MCF 10A (cell line): ENCODE measurements around the gene IL22. TPM values are rescaled to one million over a fixed set of nuclear protein-coding genes. Genes with fewer than 3 reads are reported as not detected.

Experiments
- BruUV-seq: library from RNA; stranded (reverse); fragments of 400-500 nt; replicated peaks from 2 replicates; lab custom pipeline; 2021; lab: Mats Ljungman, UMichigan
- CTCF ChIA-PET: fragments of 300-600 bp; sonication (Branson Sonifier 250); formaldehyde crosslinking; extraction: SDS; loops from one replicate; lab custom pipeline; 2021; ENCODE audit warnings: antibody characterized with exemption, inconsistent platforms; lab: Yijun Ruan, JAX
- POLR2A ChIA-PET: fragments of 300-600, 350-650 bp; sonication (Branson Sonifier 250); formaldehyde crosslinking; extraction: SDS; loops from one replicate; lab custom pipeline; 2020; ENCODE audit warnings: antibody characterized with exemption, inconsistent platforms; lab: Yijun Ruan, JAX
- DNase-seq: peaks from one replicate; pipeline ENCODE4 v3.0.0-alpha.2; 2018; ENCODE audit not compliant: unreplicated experiment
- H3K27ac Mint-ChIP-seq: one replicate; pipeline ENCODE4 v1.8.0; 2022; ENCODE audit warnings: mild to moderate bottlenecking, low read depth, mixed read lengths; ENCODE audit not compliant: unreplicated experiment
- H3K27me3 Mint-ChIP-seq: one replicate; pipeline ENCODE4 v1.8.0; 2022; ENCODE audit warnings: mixed read lengths; ENCODE audit not compliant: insufficient read depth, unreplicated experiment
- H3K36me3 Mint-ChIP-seq: one replicate; pipeline ENCODE4 v1.8.0; 2022; ENCODE audit warnings: mild to moderate bottlenecking, moderate library complexity, mixed read lengths; ENCODE audit not compliant: insufficient read depth, unreplicated experiment
- H3K4me1 Mint-ChIP-seq: one replicate; pipeline ENCODE4 v1.8.0; 2022; ENCODE audit warnings: mixed read lengths; ENCODE audit not compliant: insufficient read depth, unreplicated experiment
- H3K4me3 Mint-ChIP-seq: one replicate; pipeline ENCODE4 v1.8.0; 2022; ENCODE audit warnings: mild to moderate bottlenecking, moderate library complexity, mixed read lengths; ENCODE audit not compliant: unreplicated experiment
- H3K9me3 Mint-ChIP-seq: one replicate; pipeline ENCODE4 v1.8.0; 2022; ENCODE audit warnings: mixed read lengths; ENCODE audit not compliant: unreplicated experiment
- CTCF ChIP-seq: fragments of 200-600 bp; IDR thresholded peaks from one replicate; pipeline ENCODE4 v1.8.0; 2022; ENCODE audit warnings: antibody characterized with exemption, mild to moderate bottlenecking; ENCODE audit not compliant: unreplicated experiment
- intact Hi-C: fragments of 100-400 bp; cut with micrococcal nuclease; formaldehyde crosslinking; loops from 2 replicates; pipeline ENCODE4 v1.14.1; 2022
- total RNA-seq: library from RNA; stranded (reverse); gene quantifications from 2 replicates; pipeline ENCODE4 v1.2.3, GENCODE V29; 2022

IL22 gene
- total RNA-seq, 1 experiment from 2014 or later: not detected

DNA sequence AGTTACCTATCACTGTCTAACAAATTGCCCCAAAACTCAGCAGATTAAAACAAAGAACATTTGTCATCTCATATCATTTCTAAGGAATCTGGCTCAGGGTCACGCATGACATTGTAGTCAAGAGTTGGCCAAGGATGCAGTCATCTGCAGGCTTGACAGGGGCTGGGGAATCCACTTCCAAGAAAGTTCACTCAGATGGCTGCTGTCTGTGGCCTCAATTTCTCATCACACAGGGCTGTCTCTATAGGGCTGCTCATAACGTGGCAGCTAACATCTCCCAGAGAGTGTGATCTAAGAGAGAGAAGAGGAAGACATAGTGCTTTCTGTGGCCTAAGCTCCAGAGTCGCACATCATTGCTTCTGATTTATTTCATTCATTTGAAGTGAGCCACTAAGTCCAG, 17.0 kb upstream of the IL22 start:
- CTCF ChIA-PET: interaction anchor here (0.6 to 1.0 kb wide), 3 partner anchors 13 to 47 kb away, joined by 3 to 4 read pairs (median 4); no protein-coding TSS in a partner anchor
- no peak for DNase-seq
- Mint-ChIP-seq H3K27me3 (no peaks in the 10 kb centered on the region), H3K4me3 (no peak overlapping the region), H3K27ac (no peak overlapping the region), H3K36me3 (no peaks in the 10 kb centered on the region), H3K4me1 (peaks cover 18% of the 10 kb centered on the region), H3K9me3 (no peaks in the 10 kb centered on the region)
- no peak for TF ChIP-seq CTCF
- intact Hi-C loops: no loop called here
- BruUV-seq: no TSS peak
- POLR2A ChIA-PET: interaction anchor here (1.0 kb wide), 1 partner anchor 13 kb away, joined by 6 read pairs; no protein-coding TSS in a partner anchor

- ChIA-PET POLR2A (no interaction called here), CTCF (interaction anchor here (0.6 to 1.0 kb wide), 2 partner anchors 27 to 47 kb away, joined by 3 to 4 read pairs; no protein-coding TSS in a partner anchor)
- H3K27ac Mint-ChIP-seq: peak overlapping the region; percentile 92
- H3K36me3 Mint-ChIP-seq: no peaks in the 10 kb centered on the region
- no peaks in the 10 kb centered on the region for H3K27me3 Mint-ChIP-seq
- no peak for TF ChIP-seq CTCF
- no TSS peak for BruUV-seq
- intact Hi-C loops: loop anchor here (5.0 kb wide), 1 partner anchor 47 kb away; no protein-coding TSS in a partner anchor
- no peak overlapping the region for H3K4me3 Mint-ChIP-seq
- H3K4me1 Mint-ChIP-seq: peaks cover 21% of the 10 kb centered on the region
- DNase-seq: no peak
- no peaks in the 10 kb centered on the region for H3K9me3 Mint-ChIP-seq
Measured at GRCh38 chr12:68269779-68270178, 16.4 kb upstream of the IL22 start.

- CTCF ChIA-PET: interaction anchor here (0.7 kb wide), 1 partner anchor 50 kb away, joined by 3 read pairs; no protein-coding TSS in a partner anchor
- H3K4me1 Mint-ChIP-seq: peaks cover 30% of the 10 kb centered on the region
- BruUV-seq: no TSS peak
Measured at GRCh38 chr12:68268967-68269366, 15.6 kb upstream of the IL22 start.

More at GRCh38 chr12:68268967-68269366, 15.6 kb upstream of the IL22 start:
- POLR2A ChIA-PET: interaction anchor here (1.4 kb wide), 1 partner anchor 23 kb away, joined by 5 read pairs; no protein-coding TSS in a partner anchor
- Mint-ChIP-seq H3K27me3 (no peaks in the 10 kb centered on the region), H3K27ac (peak overlapping the region; percentile 92), H3K4me3 (no peak overlapping the region), H3K9me3 (no peaks in the 10 kb centered on the region), H3K36me3 (no peaks in the 10 kb centered on the region)
- DNase-seq: no peak
- intact Hi-C loops: loop anchor here (5.0 kb wide), 1 partner anchor 47 kb away; no protein-coding TSS in a partner anchor
- TF ChIP-seq CTCF: no peak
